HCEC 1CT (cell line): Measurements from ENCODE around the gene TEAD1.

Experiments
- DNase-seq: peaks from one replicate; pipeline ENCODE4 v3.0.0-alpha.2; 2017

The TEAD1 gene

DNA sequence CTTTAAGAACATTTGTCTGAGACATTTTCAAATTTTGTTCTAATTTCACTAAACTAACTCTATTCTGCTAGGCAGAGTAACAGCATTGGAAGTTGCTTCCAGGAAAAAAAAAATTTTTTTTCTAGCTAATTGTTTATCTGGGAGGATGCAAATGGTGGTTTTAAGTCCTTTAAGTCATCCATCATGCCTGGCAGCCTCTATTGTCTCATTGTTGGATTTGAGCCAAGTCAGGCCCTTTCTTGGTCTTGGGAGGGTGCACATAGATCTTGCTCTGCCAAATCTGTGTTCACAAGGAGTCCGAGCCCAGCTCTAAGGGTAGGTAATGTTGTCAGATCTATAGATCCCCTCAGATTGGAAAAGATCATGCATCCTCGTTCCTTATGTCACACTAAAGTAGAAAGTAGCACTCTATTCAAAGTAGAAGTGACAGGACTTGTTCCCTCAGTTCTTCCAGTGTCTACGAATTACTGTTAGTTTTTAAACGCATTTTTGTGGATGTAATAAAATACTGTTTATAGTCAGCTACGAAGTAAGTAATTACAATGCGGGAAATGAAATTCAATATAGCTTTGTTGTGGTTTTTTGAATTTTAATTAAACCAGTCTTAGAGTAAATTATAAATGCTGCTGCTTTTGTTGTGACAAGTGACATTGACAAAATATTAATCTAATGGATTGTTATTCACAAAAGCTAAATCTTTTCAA lies 168.9 kb downstream of the TEAD1 start:
- no peak for DNase-seq

- DNase-seq: no peak
Measured at GRCh38 chr11:12845163-12845562, 170.9 kb downstream of the TEAD1 start.

DNA sequence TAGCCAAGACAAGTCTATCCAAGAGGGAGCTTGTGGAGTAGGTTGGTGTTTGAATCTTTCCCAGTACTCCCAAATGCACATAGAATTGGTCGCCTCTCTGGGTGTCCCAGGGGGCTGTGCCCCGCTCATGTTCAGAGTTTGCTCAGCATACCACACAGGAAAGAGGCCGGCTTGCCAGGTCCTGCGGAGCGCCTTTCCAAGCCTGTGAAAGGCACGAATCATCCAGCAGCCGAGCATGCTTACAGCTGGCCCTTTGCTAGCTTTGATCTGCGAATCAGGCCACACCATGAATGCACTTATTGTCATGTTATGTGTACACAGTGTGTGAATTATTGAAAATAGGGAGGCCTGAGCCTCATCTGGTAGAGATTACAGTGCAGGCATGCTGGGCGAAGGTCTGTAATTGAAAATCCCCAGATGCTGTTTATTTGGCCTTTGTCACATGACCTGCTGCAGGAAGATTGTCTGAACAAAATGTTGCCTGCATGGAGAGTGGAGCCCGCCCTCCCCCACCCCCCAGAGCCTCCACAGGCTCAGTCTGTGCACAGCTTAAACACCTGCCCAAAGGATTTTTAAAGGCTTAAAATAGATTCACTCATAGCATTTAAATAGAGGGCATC lies 171.6 kb downstream of the TEAD1 start:
- DNase-seq: no peak

GRCh38 chr11:12846786-12847615 lies 172.8 kb downstream of the TEAD1 start:
- no peak for DNase-seq

DNA sequence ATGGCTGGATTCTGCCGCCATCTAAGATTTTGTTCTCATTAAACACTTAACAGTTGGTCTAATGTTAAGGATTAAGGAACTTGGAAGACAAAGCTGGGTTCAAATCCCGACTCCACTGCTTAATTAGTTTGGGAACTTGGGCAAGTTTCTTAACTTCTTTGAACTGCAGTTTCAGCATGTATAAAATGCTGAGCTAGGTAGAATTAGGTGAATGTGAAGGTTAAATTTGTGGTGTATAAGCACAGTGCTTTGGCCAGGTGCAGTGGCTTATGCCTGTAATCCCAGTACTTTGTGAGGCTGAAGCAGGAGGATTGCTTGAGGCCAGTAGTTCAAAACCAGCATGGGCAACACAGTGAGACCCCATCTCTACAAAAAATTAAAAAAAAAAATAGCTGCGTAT lies 174.2 kb downstream of the TEAD1 start:
- DNase-seq: no peak

DNA sequence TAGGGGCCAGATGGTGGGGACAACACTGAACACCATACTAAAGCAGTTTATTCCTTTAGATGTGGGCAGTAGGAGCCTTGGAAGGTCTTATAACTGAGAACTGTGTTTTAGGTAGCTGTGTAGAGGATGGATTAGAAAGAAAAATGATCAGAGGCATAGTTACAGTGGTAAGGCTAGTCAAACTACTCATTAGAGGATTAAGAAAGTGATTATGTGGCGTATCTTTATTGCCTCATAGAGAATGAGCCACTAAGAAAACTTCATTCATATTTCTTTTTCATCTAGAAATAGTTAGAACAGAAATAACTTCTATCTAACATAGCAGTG lies 179.1 kb downstream of the TEAD1 start:
- DNase-seq: no peak

- DNase-seq: no peak
Measured at GRCh38 chr11:12853652-12854296, 179.6 kb downstream of the TEAD1 start.

DNA sequence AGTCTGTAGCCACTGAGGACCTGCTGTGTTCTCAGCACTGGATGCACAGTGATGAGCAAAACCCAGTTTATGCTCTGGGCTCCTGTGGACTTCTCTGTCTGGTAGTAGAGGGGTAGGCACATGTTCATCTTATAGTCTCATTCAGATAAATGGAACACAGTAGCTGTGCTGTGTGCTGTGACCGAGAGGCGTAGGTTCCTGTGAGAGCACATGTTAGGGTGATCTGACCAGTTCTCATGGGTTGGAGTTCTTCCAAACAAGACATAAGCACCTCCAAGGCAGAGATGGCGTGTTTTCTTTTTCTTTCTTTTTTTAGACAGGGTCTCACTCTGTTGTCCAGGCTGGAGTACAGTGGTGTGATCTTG lies 180.1 kb downstream of the TEAD1 start:
- DNase-seq: no peak

- DNase-seq: no peak
Measured at GRCh38 chr11:12854829-12855228, 180.6 kb downstream of the TEAD1 start.

DNA sequence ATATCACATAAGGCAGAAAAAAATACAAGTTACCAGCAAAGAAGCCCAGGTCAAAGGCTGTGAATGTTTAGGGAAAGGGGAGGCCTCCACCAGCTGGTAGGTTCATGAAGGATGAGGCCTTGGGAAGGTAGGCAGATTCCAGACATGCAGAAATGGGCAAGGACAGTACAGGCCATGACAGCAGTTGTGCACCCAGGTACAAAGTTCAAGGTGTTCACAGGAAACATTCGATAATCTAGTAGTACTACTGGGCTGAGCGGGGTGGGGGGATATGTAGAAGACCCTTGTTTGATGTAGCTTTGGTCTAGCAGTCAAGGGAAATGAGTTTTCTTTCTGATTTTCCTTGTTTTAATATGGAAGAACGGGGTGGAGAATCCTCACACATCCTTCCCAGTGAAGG lies 182.1 kb downstream of the TEAD1 start:
- no peak for DNase-seq

DNA sequence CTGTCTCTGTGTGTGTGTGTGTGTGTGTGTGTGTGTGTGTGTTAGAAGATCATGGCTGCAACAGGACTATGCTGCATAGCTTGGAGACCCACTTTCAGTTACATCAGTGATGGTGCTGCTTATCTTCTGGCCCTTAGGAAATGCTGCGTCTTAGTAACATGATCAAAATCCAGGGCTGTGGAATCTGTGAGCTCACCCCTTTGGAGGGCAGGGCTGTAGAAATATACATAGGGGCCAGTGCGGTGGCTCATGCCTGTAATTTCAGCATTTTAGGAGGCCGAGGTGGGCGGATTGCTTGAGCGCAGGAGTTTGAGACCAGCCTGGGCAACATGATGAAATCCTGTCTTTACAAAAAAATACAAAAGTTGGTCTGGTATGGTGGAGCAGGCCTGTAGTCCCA lies 183.4 kb downstream of the TEAD1 start:
- DNase-seq: no peak

- DNase-seq: no peak
Measured at GRCh38 chr11:12859872-12860657, 185.8 kb downstream of the TEAD1 start.

GRCh38 chr11:12860827-12861226 lies 186.6 kb downstream of the TEAD1 start:
- DNase-seq: no peak

GRCh38 chr11:12862696-12863469 lies 188.7 kb downstream of the TEAD1 start:
- peak; percentile 84 for DNase-seq

GRCh38 chr11:12863605-12864121 lies 189.4 kb downstream of the TEAD1 start:
- no peak for DNase-seq

- peak; percentile 66 for DNase-seq
Measured at GRCh38 chr11:12864316-12865156, 190.3 kb downstream of the TEAD1 start.

DNA sequence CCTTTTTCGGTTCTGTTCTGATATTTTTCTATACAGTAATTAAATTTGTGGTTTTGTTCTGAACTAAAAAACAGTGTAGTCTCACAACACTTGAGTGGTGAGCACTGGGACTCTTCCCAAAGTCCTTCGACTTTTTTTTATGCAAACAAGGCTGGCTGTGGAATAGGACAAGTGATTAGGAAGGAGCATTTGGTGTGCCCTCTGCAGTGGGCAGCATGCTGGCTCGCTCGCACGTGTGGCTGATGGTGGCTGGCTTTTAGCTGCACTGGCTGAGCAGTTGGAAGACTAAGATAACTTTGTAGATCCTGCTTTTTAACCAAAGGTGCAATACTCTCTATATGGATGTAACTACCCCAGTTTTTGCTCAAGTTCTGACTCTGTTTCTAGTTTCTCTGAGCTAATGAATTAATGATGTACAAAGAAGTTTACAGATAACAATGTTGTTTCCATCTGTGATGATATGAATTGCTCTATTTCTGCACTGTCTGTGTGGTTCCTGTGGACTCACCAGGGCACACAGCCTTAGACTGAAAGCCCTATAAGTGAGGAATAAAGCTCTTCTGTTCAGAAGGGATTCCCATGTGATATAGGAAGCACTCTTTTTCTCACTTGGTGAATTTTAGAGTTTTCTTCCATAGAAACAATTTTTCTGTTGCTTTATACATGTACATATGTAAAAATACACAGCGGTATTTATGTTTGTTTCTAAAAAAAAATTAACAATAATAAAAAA lies 191.8 kb downstream of the TEAD1 start:
- DNase-seq: no peak

- DNase-seq: no peak
Measured at GRCh38 chr11:12867531-12867930, 193.3 kb downstream of the TEAD1 start.

- peak; percentile 33 for DNase-seq
Measured at GRCh38 chr11:12868315-12869073, 194.3 kb downstream of the TEAD1 start.
